Smooth muscle cell (in vitro differentiated cells): ENCODE results near the gene HIF1AN. TPM values are rescaled to one million over a fixed set of nuclear protein-coding genes. Genes with fewer than 3 reads are reported as not detected.

ENCODE experiments used
- DNase-seq: peaks from one replicate; lab custom pipeline; 2025; ENCODE audit not compliant: unreplicated experiment; lab: John Stamatoyannopoulos, UW
- H2AFZ ChIP-seq: fragments of 200-600 bp; sonication (generic); 2 replicates; pipeline ENCODE4 v1.6.0; 2016; ENCODE audit warnings: antibody characterized with exemption, low read depth, mild to moderate bottlenecking
- H3F3A ChIP-seq: fragments of 200-600 bp; sonication (generic); 2 replicates; pipeline ENCODE4 v1.6.0; 2017; ENCODE audit warnings: antibody characterized with exemption, low read depth
- H3K27ac ChIP-seq: fragments of 200-600 bp; sonication (generic); 2 replicates; pipeline ENCODE4 v1.5.1; 2016; ENCODE audit warnings: low read depth, mild to moderate bottlenecking
- H3K27me3 ChIP-seq: fragments of 200-600 bp; sonication (generic); 2 replicates; pipeline ENCODE4 v1.6.1; 2016; ENCODE audit warnings: low read depth, mild to moderate bottlenecking
- H3K36me3 ChIP-seq: fragments of 200-600 bp; sonication (generic); 2 replicates; pipeline ENCODE4 v1.5.1; 2016; ENCODE audit warnings: low read depth
- H3K4me1 ChIP-seq: fragments of 200-600 bp; sonication (generic); 2 replicates; pipeline ENCODE4 v1.5.1; 2016; ENCODE audit warnings: low read depth
- H3K4me2 ChIP-seq: fragments of 200-600 bp; sonication (generic); 2 replicates; pipeline ENCODE4 v1.6.0; 2016; ENCODE audit warnings: mild to moderate bottlenecking
- H3K4me3 ChIP-seq: fragments of 200-600 bp; sonication (generic); 2 replicates; pipeline ENCODE4 v1.5.1; 2016; ENCODE audit warnings: mild to moderate bottlenecking
- H3K79me2 ChIP-seq: fragments of 200-600 bp; sonication (generic); 2 replicates; pipeline ENCODE4 v1.6.0; 2016; ENCODE audit warnings: low read depth, mild to moderate bottlenecking
- H3K9ac ChIP-seq: fragments of 200-600 bp; sonication (generic); 2 replicates; pipeline ENCODE4 v1.6.0; 2016; ENCODE audit warnings: low read depth
- H3K9me3 ChIP-seq: fragments of 200-600 bp; sonication (generic); replicated peaks from 2 replicates; pipeline ENCODE4 v1.5.1; 2016; ENCODE audit warnings: low read depth
- H4K20me1 ChIP-seq: fragments of 200-600 bp; sonication (generic); 2 replicates; pipeline ENCODE4 v1.6.0; 2016; ENCODE audit warnings: low read depth
- WGBS: methylation state at CpG from one replicate; pipeline ENCODE4 v1.1.7; 2016; ENCODE audit warnings: low lambda C conversion rate; 5-methylcytosine and 5-hydroxymethylcytosine counted together
- polyA plus RNA-seq: library from polyadenylated mRNA; unstranded; fragments of >200 nt; fragmentation: Nextera tagmentation; extraction: Ambion mirVana; gene quantifications from 2 replicates; pipeline ENCODE4 v1.2.1, GENCODE V29; 2016
- total RNA-seq: library from RNA; depleted of rRNA; stranded (reverse); fragments of >200 nt; gene quantifications from 2 replicates; pipeline ENCODE4 v1.2.3, GENCODE V29; 2014
- TF ChIP-seq, protein P1 (sequence below): fragments of 200-600 bp; sonication (generic); IDR thresholded peaks from 2 replicates; pipeline ENCODE4 v1.5.1; 2017; ENCODE audit warnings: borderline replicate concordance, mild to moderate bottlenecking, antibody characterized with exemption; ENCODE audit not compliant: insufficient read depth, poor library complexity, severe bottlenecking

HIF1AN gene
- total and polyA plus RNA-seq, 2 experiments from 2014 or later = 12.4 to 28.1 TPM

DNA sequence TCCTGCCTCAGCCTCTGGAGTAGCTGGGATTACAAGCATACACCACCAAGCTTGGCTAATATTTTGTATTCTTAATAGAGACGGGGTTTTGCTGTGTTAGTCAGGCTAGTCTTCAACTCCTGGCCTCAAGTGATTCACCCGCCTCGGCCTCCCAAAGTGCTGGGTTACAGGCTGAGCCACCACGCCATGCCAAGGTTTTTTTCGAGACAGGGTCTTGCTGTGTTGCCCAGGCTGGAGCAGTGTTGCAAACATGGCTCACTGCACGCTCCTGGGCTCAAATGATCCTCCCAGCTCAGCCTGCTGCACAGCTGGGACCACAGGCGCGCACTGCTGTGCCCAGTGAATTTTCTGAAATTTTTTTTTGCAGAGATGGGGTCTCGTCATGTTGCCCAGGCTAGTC lies 12.8 kb upstream of the HIF1AN start:
- Histone ChIP-seq H3K4me1 (peaks cover 4% of the 10 kb centered on the region), H3K4me2 (no peak overlapping the region), H3K36me3 (peaks cover 6% of the 10 kb centered on the region), H3K4me3 (no peak overlapping the region), H4K20me1 (peaks cover 12% of the 10 kb centered on the region), H3K9me3 (no peaks in the 10 kb centered on the region), H2AFZ (no peak overlapping the region), H3K9ac (no peak overlapping the region), H3K27me3 (peaks cover 16% of the 10 kb centered on the region), H3K79me2 (peaks cover 5% of the 10 kb centered on the region), H3F3A (no peaks in the 10 kb centered on the region), H3K27ac (no peak overlapping the region)
- TF ChIP-seq, protein P1, sequence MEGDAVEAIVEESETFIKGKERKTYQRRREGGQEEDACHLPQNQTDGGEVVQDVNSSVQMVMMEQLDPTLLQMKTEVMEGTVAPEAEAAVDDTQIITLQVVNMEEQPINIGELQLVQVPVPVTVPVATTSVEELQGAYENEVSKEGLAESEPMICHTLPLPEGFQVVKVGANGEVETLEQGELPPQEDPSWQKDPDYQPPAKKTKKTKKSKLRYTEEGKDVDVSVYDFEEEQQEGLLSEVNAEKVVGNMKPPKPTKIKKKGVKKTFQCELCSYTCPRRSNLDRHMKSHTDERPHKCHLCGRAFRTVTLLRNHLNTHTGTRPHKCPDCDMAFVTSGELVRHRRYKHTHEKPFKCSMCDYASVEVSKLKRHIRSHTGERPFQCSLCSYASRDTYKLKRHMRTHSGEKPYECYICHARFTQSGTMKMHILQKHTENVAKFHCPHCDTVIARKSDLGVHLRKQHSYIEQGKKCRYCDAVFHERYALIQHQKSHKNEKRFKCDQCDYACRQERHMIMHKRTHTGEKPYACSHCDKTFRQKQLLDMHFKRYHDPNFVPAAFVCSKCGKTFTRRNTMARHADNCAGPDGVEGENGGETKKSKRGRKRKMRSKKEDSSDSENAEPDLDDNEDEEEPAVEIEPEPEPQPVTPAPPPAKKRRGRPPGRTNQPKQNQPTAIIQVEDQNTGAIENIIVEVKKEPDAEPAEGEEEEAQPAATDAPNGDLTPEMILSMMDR = no peak
- no peak for DNase-seq
- 92% methylated on average over 9 of the region's 9 CpGs for WGBS

DNA sequence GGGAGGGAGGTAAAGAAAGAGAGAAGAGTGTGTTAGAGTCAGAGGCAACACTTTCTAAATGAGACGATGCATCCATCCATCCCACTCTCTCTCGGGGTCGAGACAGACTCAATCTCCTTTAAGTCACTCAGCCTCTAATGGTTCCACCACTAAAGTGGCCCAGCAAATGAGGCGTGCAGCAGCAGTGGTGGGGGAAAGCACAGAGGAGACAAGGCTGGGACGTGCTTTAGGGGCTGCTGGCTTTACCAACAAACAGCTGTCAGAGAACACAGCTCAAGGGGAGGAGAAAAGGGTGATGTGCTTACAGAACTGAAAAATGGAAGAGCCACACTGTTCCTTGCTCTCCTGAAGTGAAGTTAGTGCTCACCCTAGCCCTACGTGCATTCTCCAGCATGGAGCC lies 11.5 kb upstream of the HIF1AN start:
- Histone ChIP-seq H3K36me3 (peaks cover 6% of the 10 kb centered on the region), H4K20me1 (peaks cover 18% of the 10 kb centered on the region), H3K4me1 (peaks cover 10% of the 10 kb centered on the region), H3K4me3 (no peak overlapping the region), H3K9ac (no peak overlapping the region), H3K27me3 (peaks cover 11% of the 10 kb centered on the region), H2AFZ (no peak overlapping the region), H3K79me2 (peaks cover 18% of the 10 kb centered on the region), H3K4me2 (no peak overlapping the region), H3K9me3 (no peaks in the 10 kb centered on the region), H3F3A (no peaks in the 10 kb centered on the region), H3K27ac (no peak overlapping the region)
- TF ChIP-seq, protein P1 = no peak
- WGBS = 96% methylated on average over 6 of the region's 6 CpGs
- no peak for DNase-seq

DNA sequence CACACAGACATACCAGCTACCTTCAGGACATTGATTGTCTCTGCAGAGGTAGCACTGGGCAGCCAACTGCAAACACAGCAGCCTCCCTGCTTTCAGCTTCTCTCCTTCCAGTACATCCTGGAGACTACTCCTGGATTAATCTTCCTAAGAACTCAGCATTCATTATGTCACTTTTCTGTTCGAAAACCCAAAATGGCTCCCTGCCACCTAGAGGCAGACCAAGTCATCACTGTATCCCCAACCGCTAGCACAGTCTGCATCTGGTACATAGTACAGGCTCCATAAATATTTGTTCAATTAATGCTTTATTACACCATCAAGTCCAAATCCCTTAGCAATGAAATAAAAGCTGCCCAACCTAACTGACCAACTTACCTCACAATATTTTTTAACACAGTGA lies 11.1 kb upstream of the HIF1AN start:
- TF ChIP-seq, protein P1 = no peak
- H3K36me3 ChIP-seq = peaks cover 6% of the 10 kb centered on the region
- DNase-seq = no peak
- H3K4me2 ChIP-seq = no peak overlapping the region
- H4K20me1 ChIP-seq = peaks cover 18% of the 10 kb centered on the region
- no peak overlapping the region for H3K9ac ChIP-seq
- 88% methylated on average over 2 of the region's 2 CpGs for WGBS
- no peak overlapping the region for H3K27ac ChIP-seq
- H3K4me3 ChIP-seq = no peak overlapping the region
- H3K9me3 ChIP-seq = no peaks in the 10 kb centered on the region
- H3F3A ChIP-seq = no peaks in the 10 kb centered on the region
- H3K79me2 ChIP-seq = peaks cover 22% of the 10 kb centered on the region
- peaks cover 8% of the 10 kb centered on the region for H3K27me3 ChIP-seq
- H3K4me1 ChIP-seq = peaks cover 10% of the 10 kb centered on the region
- H2AFZ ChIP-seq = no peak overlapping the region

DNA sequence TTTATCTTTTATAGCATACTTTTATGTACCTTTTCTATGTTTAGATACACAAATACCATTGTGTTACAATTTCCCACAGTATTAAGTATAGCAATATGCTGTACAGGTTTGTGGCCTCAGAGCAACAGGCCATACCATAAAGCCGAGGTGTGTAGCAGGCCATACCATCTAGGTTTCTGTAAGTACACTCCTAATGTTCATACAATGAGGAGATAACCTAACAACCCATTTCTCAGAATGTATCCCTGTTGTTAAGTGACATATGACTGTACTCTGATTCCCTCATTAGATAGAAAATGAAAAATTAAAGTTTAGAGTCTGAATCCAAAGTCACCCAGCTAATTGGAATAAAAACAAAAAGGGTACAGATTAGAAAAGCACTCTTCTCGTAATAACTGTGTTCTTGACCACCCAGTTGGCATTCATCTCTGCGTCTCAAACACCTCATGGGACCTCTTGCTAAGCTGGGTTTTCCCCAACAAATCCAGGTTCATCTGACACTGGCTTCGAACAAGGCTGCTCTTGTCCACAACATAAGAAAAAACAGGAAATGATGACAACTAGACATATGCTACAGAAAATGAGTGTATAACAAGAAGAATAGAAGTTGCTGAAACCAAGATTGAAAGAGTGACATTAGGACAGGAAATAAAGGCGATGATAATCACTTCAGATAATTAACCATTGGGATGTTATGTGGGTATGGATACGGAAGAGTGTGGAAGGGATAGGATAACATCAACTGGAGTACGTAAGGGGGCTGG lies 7.4 kb upstream of the HIF1AN start:
- H3K27ac ChIP-seq = no peak overlapping the region

More for the DNA sequence above, 7.4 kb upstream of the HIF1AN start:
- Histone ChIP-seq H3K4me2 (peak overlapping the region; percentile 96), H3F3A (no peaks in the 10 kb centered on the region), H3K4me3 (peak overlapping the region; percentile 86), H3K27me3 (no peaks in the 10 kb centered on the region), H3K36me3 (peaks cover 5% of the 10 kb centered on the region), H3K4me1 (peaks cover 10% of the 10 kb centered on the region), H3K79me2 (peaks cover 23% of the 10 kb centered on the region), H2AFZ (no peak overlapping the region), H3K9ac (peak overlapping the region; percentile 74), H4K20me1 (peaks cover 9% of the 10 kb centered on the region), H3K9me3 (no peaks in the 10 kb centered on the region)
- TF ChIP-seq, protein P1 = no peak
- no peak for DNase-seq
- 83% methylated on average over 7 of the region's 7 CpGs for WGBS
